ENCODE data around the gene PLEKHM3.

Gene PLEKHM3

GRCh38 chr2:207967121-207967520 lies 58.2 kb downstream of the PLEKHM3 start:
- no peak overlapping the region for H2AFZ ChIP-seq (ENCODE audit: low read depth, low read length)
- H3K4me3 ChIP-seq (ENCODE audit: low read length), result no peak overlapping the region
- no peaks in the 10 kb centered on the region for H4K20me1 ChIP-seq (ENCODE audit: insufficient read depth, low read length)
- peaks cover under 1% of the 10 kb centered on the region; the same call in 1 of the 2 replicates for H3K9me3 ChIP-seq (ENCODE audit: insufficient read depth, low read length)
- no peak overlapping the region for H3K27ac ChIP-seq (ENCODE audit: low read length)
- H3K79me2 ChIP-seq (ENCODE audit: low read length), result no peaks in the 10 kb centered on the region
- no peak overlapping the region for H3K4me2 ChIP-seq (ENCODE audit: low read length)
- H3K27me3 ChIP-seq (ENCODE audit: low read depth, low read length), result no peaks in the 10 kb centered on the region
- H3K4me1 ChIP-seq (ENCODE audit: low read length), result peaks cover 15% of the 10 kb centered on the region
- H3K36me3 ChIP-seq (replicated peaks; ENCODE audit: low read depth, low read length), result peaks cover 5% of the 10 kb centered on the region
- H3K9ac ChIP-seq (ENCODE audit: low read length), result no peak overlapping the region
- no peak for TF ChIP-seq CTCF (IDR thresholded peaks at IDR 0.05; ENCODE audit: low read depth, low read length)

GRCh38 chr2:207960911-207961310 lies 64.4 kb downstream of the PLEKHM3 start:
- no peaks in the 10 kb centered on the region for H3K4me1 ChIP-seq (ENCODE audit: low read length)
- H2AFZ ChIP-seq (ENCODE audit: low read depth, low read length), result no peak overlapping the region
- H3K4me2 ChIP-seq (ENCODE audit: low read length), result no peak overlapping the region
- H4K20me1 ChIP-seq (ENCODE audit: insufficient read depth, low read length), result no peaks in the 10 kb centered on the region
- TF ChIP-seq EZH2phosphoT487 (IDR thresholded peaks at IDR 0.05; ENCODE audit: low read depth) (no peak), CTCF (IDR thresholded peaks at IDR 0.05; ENCODE audit: low read depth, low read length) (no peak)
- no peak overlapping the region for H3K27ac ChIP-seq (ENCODE audit: low read length)
- peaks cover 11% of the 10 kb centered on the region for H3K36me3 ChIP-seq (replicated peaks; ENCODE audit: low read depth, low read length)
- H3K79me2 ChIP-seq (ENCODE audit: low read length), result no peaks in the 10 kb centered on the region
- H3K27me3 ChIP-seq (ENCODE audit: low read depth, low read length), result no peaks in the 10 kb centered on the region
- H3K9me3 ChIP-seq (ENCODE audit: insufficient read depth, low read length), result peaks cover 5% of the 10 kb centered on the region; the same call in 1 of the 2 replicates
- no peak overlapping the region for H3K9ac ChIP-seq (ENCODE audit: low read length)
- H3K4me3 ChIP-seq (ENCODE audit: low read length), result no peak overlapping the region

GRCh38 chr2:207960090-207960489 lies 65.2 kb downstream of the PLEKHM3 start:
- H3K27ac ChIP-seq (ENCODE audit: low read length), result no peak overlapping the region
- TF ChIP-seq EZH2phosphoT487 (IDR thresholded peaks at IDR 0.05; ENCODE audit: low read depth), result no peak
- no peak for TF ChIP-seq CTCF (IDR thresholded peaks at IDR 0.05; ENCODE audit: low read depth, low read length)
- no peaks in the 10 kb centered on the region for H3K4me1 ChIP-seq (ENCODE audit: low read length)
- no peak overlapping the region for H3K9ac ChIP-seq (ENCODE audit: low read length)
- no peaks in the 10 kb centered on the region for H4K20me1 ChIP-seq (ENCODE audit: insufficient read depth, low read length)
- peaks cover 11% of the 10 kb centered on the region for H3K36me3 ChIP-seq (replicated peaks; ENCODE audit: low read depth, low read length)
- peaks cover 5% of the 10 kb centered on the region; the same call in 1 of the 2 replicates for H3K9me3 ChIP-seq (ENCODE audit: insufficient read depth, low read length)
- H3K27me3 ChIP-seq (ENCODE audit: low read depth, low read length), result no peaks in the 10 kb centered on the region
- no peaks in the 10 kb centered on the region for H3K79me2 ChIP-seq (ENCODE audit: low read length)
- no peak overlapping the region for H3K4me3 ChIP-seq (ENCODE audit: low read length)
- H2AFZ ChIP-seq (ENCODE audit: low read depth, low read length), result no peak overlapping the region
- H3K4me2 ChIP-seq (ENCODE audit: low read length), result no peak overlapping the region

GRCh38 chr2:207956771-207957170 lies 68.6 kb downstream of the PLEKHM3 start:
- Histone ChIP-seq H3K4me3 (ENCODE audit: low read length) (no peak overlapping the region), H3K9ac (ENCODE audit: low read length) (no peak overlapping the region), H3K79me2 (ENCODE audit: low read length) (no peaks in the 10 kb centered on the region), H2AFZ (ENCODE audit: low read depth, low read length) (no peak overlapping the region), H4K20me1 (ENCODE audit: insufficient read depth, low read length) (no peaks in the 10 kb centered on the region), H3K27me3 (ENCODE audit: low read depth, low read length) (no peaks in the 10 kb centered on the region), H3K4me1 (ENCODE audit: low read length) (peaks cover 10% of the 10 kb centered on the region), H3K27ac (ENCODE audit: low read length) (no peak overlapping the region), H3K4me2 (ENCODE audit: low read length) (no peak overlapping the region), H3K9me3 (ENCODE audit: insufficient read depth, low read length) (peaks cover under 1% of the 10 kb centered on the region; the same call in 1 of the 2 replicates), H3K36me3 (replicated peaks; ENCODE audit: low read depth, low read length) (peaks cover 3% of the 10 kb centered on the region)
- TF ChIP-seq CTCF (IDR thresholded peaks at IDR 0.05; ENCODE audit: low read depth, low read length) (no peak), EZH2phosphoT487 (IDR thresholded peaks at IDR 0.05; ENCODE audit: low read depth) (no peak)

Data from OCI-LY3 (cell line).